Upper lobe of right lung (tissue), 1 donor: Measurements from ENCODE around the gene TNFAIP1. TPM values are rescaled to one million over a fixed set of nuclear protein-coding genes. Genes with fewer than 3 reads are reported as not detected.
A peak's percentile ranks its signal among the peaks of the same experiment; 100 is the strongest.

Source experiments
- ATAC-seq: fragments of 200-7000 bp; cut with Tn5 transposase; one replicate; pipeline ENCODE4 v1.9.1; 2020; ENCODE audit warnings: mild to moderate bottlenecking, moderate library complexity
- DNase-seq: peaks from one replicate; pipeline ENCODE4 v3.0.0-alpha.2; 2020
- H3K27ac ChIP-seq: fragments of 200-600 bp; one replicate; pipeline ENCODE4 v1.8.0; 2022
- H3K27me3 ChIP-seq: fragments of 200-600 bp; one replicate; pipeline ENCODE4 v1.8.0; 2022; ENCODE audit warnings: mild to moderate bottlenecking
- H3K36me3 ChIP-seq: fragments of 200-600 bp; one replicate; pipeline ENCODE4 v1.8.0; 2022
- H3K4me1 ChIP-seq: fragments of 200-600 bp; one replicate; pipeline ENCODE4 v1.8.0; 2022
- H3K4me3 ChIP-seq: fragments of 200-600 bp; one replicate; pipeline ENCODE4 v1.8.0; 2022; ENCODE audit warnings: mild to moderate bottlenecking
- H3K9me3 ChIP-seq: fragments of 200-600 bp; one replicate; pipeline ENCODE4 v1.8.0; 2022
- CTCF ChIP-seq: fragments of 200-600 bp; IDR thresholded peaks from one replicate; pipeline ENCODE4 v1.8.0; 2022; ENCODE audit warnings: antibody characterized with exemption
- intact Hi-C: fragments of 100-400 bp; cut with DNase I; formaldehyde crosslinking; loops from one replicate; pipeline ENCODE4 v1.11.0; 2022
- total RNA-seq: library from RNA; stranded (reverse); fragmentation: NEBNext Ultra II Directional; extraction: Animal tissue kit (Norgen Biotek cat#: 25700); gene quantifications from one replicate; pipeline ENCODE4 v1.2.1, GENCODE V29; 2021
- donor health status: DM: no; HTN: yes; CAD: no; lungs with severe emphysema.

TNFAIP1 gene
- total RNA-seq, 1 donor from 2014 or later, result 82.7 TPM

GRCh38 chr17:28368306-28368831, 32.8 kb downstream of the TNFAIP1 start:
- intact Hi-C loops, result no loop called here
- H3K27ac ChIP-seq, result no peak overlapping the region
- no peak overlapping the region for H3K4me3 ChIP-seq

GRCh38 chr17:28368915-28369683, 33.5 kb downstream of the TNFAIP1 start:
- no peak for TF ChIP-seq CTCF
- ATAC-seq, result no peak
- DNase-seq, result peak; percentile 59

More at GRCh38 chr17:28368306-28368831, 32.8 kb downstream of the TNFAIP1 start:
- Histone ChIP-seq H3K36me3 (peaks cover 13% of the 10 kb centered on the region), H3K4me1 (peaks cover 28% of the 10 kb centered on the region), H3K9me3 (no peaks in the 10 kb centered on the region), H3K27me3 (no peaks in the 10 kb centered on the region)
- peak; percentile 55 for DNase-seq
- TF ChIP-seq CTCF, result no peak
- no peak for ATAC-seq

GRCh38 chr17:28369684-28370034, 34.1 kb downstream of the TNFAIP1 start:
- H3K36me3 ChIP-seq, result peaks cover under 1% of the 10 kb centered on the region
- no peak overlapping the region for H3K4me3 ChIP-seq
- DNase-seq (peak; percentile 59), ATAC-seq (no peak)
- H3K4me1 ChIP-seq, result peaks cover 28% of the 10 kb centered on the region
- TF ChIP-seq CTCF, result no peak
- intact Hi-C loops, result loop anchor here (10.0 kb wide), 1 partner anchor 65 kb away; no protein-coding TSS in a partner anchor
- H3K9me3 ChIP-seq, result no peaks in the 10 kb centered on the region
- no peaks in the 10 kb centered on the region for H3K27me3 ChIP-seq
- H3K27ac ChIP-seq, result peak overlapping the region; percentile 42

More at GRCh38 chr17:28368915-28369683, 33.5 kb downstream of the TNFAIP1 start:
- no peaks in the 10 kb centered on the region for H3K27me3 ChIP-seq
- peaks cover 28% of the 10 kb centered on the region for H3K4me1 ChIP-seq
- H3K36me3 ChIP-seq, result peaks cover 6% of the 10 kb centered on the region
- H3K27ac ChIP-seq, result no peak overlapping the region
- H3K9me3 ChIP-seq, result no peaks in the 10 kb centered on the region
- intact Hi-C loops, result no loop called here
- no peak overlapping the region for H3K4me3 ChIP-seq

- Histone ChIP-seq H3K4me1 (peaks cover 28% of the 10 kb centered on the region), H3K9me3 (no peaks in the 10 kb centered on the region), H3K27ac (peak within 1 kb of the TSS; percentile 42), H3K4me3 (peak within 1 kb of the TSS; percentile 58), H3K36me3 (no peaks in the 10 kb centered on the region), H3K27me3 (no peaks in the 10 kb centered on the region)
- intact Hi-C loops, result loop anchor here (10.0 kb wide), 1 partner anchor 65 kb away; no protein-coding TSS in a partner anchor
- TF ChIP-seq CTCF, result no peak
- peak; percentile 71 for DNase-seq
- peak; percentile 58 for ATAC-seq
Measured at GRCh38 chr17:28370035-28370743, 34.6 kb downstream of the TNFAIP1 start, which contains the start of gene VTN. TSS of gene VTN (minus strand) at chr17:28370307. CDS start at chr17:28370203, 104 bp downstream.

- Histone ChIP-seq H3K27ac (peak overlapping the region; percentile 42), H3K4me1 (peaks cover 28% of the 10 kb centered on the region), H3K27me3 (no peaks in the 10 kb centered on the region), H3K4me3 (peak overlapping the region; percentile 58), H3K36me3 (no peaks in the 10 kb centered on the region), H3K9me3 (no peaks in the 10 kb centered on the region)
- intact Hi-C loops, result loop anchor here (10.0 kb wide), 1 partner anchor 64 kb away; no protein-coding TSS in a partner anchor
- no peak for TF ChIP-seq CTCF
- DNase-seq (no peak), ATAC-seq (no peak)
Measured at GRCh38 chr17:28370744-28371103, 35.2 kb downstream of the TNFAIP1 start.
